Measurements from ENCODE around the gene TMEM151B. TPM values are rescaled to one million over a fixed set of nuclear protein-coding genes. Genes with fewer than 3 reads are reported as not detected.

TMEM151B gene
- under 1 TPM in 2 of 4 donors, not detected in 2; 0.27 to 0.57 TPM for total RNA-seq

DNA sequence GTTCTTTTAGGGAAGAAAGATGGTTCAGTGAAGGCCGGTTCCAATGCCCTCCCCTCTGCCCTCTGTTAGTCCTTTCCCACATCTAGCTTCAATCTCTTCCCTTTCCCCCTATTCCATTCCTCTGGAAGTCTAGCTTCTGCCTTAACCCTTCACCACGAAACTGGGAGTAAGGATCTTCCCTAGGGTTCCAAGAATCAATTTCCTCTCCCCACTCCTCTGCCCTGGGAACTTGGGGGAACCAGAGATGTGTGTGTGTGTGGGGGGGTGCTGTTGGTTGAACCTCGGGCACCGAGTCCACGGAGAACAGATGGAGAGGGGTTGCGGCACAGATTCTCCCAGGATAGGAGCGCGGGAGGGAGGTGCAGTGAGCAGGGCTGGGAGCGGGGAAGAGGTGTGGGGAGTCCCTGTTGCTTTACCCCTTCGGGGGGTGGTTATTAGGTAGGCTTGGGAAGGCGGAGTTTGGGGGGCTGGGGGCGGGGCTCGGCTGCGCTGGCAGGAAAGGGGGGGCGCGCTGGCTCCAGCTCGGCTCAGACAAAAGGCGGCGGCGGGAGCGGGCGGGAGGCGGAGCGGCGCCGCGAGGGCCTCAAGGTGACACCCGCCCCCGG lies at the start of gene TMEM151B:
Gene TMEM151B, plus strand, starts transcription at position 530 of the 605 bp plus-strand sequence. CDS start 293 bp downstream, outside the sequence.
- no peaks in the 10 kb centered on the region for H3K9me3 ChIP-seq
- no peaks in the 10 kb centered on the region for H3K36me3 ChIP-seq
- H3K4me3 ChIP-seq: peak within 1 kb of the TSS; percentile 23 to 58 (median 49)
- no peak within 1 kb of the TSS for H3K27ac ChIP-seq
- DNase-seq: no peak
- H3K27me3 ChIP-seq: peaks cover 0 to 19% of the 10 kb centered on the region in 2 donors
- peaks cover 0 to 9% (median 0%) of the 10 kb centered on the region in 4 donors for H3K4me1 ChIP-seq
- no peak for TF ChIP-seq POLR2A (IDR thresholded peaks at IDR 0.05)
- TF ChIP-seq, protein P1, sequence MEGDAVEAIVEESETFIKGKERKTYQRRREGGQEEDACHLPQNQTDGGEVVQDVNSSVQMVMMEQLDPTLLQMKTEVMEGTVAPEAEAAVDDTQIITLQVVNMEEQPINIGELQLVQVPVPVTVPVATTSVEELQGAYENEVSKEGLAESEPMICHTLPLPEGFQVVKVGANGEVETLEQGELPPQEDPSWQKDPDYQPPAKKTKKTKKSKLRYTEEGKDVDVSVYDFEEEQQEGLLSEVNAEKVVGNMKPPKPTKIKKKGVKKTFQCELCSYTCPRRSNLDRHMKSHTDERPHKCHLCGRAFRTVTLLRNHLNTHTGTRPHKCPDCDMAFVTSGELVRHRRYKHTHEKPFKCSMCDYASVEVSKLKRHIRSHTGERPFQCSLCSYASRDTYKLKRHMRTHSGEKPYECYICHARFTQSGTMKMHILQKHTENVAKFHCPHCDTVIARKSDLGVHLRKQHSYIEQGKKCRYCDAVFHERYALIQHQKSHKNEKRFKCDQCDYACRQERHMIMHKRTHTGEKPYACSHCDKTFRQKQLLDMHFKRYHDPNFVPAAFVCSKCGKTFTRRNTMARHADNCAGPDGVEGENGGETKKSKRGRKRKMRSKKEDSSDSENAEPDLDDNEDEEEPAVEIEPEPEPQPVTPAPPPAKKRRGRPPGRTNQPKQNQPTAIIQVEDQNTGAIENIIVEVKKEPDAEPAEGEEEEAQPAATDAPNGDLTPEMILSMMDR (IDR thresholded peaks at IDR 0.05): no peak

DNA sequence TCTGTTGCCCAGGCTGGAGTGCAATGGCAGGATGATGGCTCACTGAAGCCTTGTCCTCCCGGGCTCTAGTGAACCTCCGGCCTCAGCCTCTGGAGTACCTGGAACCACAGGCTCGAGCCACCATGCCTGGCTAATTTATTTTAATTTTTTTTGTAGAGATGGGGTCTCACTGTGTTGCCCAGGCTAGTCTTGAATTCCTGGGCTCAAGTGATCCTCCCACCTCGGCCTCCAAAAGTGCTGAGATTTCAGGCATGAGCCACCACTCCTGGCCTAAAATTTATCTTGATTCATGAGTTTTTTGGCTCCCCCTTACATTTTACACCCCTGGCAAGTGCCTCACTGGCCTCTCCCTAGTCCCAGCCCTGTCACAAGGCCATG lies 49.3 kb upstream of the TMEM151B start:
- H3K9me3 ChIP-seq: no peaks in the 10 kb centered on the region
- H3K4me3 ChIP-seq: no peak overlapping the region
- peaks cover 0 to 80% (median 17%) of the 10 kb centered on the region in 4 donors for H3K4me1 ChIP-seq
- no peak for DNase-seq
- H3K36me3 ChIP-seq: no peaks in the 10 kb centered on the region
- no peaks in the 10 kb centered on the region for H3K27me3 ChIP-seq
- H3K27ac ChIP-seq: peak overlapping the region in 3 of 4 donors; percentile 60 to 72 (median 61)
- TF ChIP-seq, protein P1 (IDR thresholded peaks at IDR 0.05): no peak
- TF ChIP-seq POLR2A (IDR thresholded peaks at IDR 0.05): no peak

DNA sequence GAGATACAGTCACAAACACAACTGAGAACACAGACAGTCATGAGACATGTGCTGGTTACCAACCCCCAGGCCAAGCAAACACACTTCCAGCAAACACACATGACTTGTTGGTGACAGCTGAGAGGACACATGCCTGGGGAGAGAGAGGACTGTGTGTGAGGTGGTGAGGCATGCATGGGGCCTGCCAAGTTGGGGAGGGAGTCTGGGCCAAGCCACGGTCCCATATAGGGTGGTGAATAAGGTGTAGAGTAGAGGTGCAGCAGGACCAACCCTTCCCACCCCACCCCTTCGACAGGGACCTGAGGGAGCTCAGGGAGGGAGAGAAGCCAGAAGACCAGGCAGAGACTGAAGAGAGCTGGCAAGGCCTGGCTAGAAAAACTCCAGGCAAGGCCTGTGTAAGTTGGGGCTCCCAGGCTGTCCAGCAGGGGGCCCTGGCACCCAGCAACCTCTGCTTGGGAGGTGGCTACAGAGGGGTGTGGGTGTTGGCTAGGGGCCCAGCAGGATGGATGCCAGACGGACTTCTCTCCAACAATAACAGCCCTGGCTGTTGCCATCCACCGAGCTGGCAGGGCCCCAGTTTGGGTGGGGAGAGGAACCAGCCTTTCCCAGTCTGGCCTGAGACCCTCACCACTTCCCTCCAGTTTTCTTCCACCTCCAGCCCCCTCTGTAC lies 48.8 kb upstream of the TMEM151B start:
- TF ChIP-seq, protein P1 (IDR thresholded peaks at IDR 0.05): peak; percentile 55 to 94 (median 78)
- no peak for TF ChIP-seq POLR2A (IDR thresholded peaks at IDR 0.05)
- H3K27me3 ChIP-seq: no peaks in the 10 kb centered on the region
- peak overlapping the region; percentile 16 to 72 (median 60) for H3K27ac ChIP-seq
- no peaks in the 10 kb centered on the region for H3K9me3 ChIP-seq
- DNase-seq: peak; percentile 65 to 94 (median 93)
- H3K4me1 ChIP-seq: peaks cover 0 to 85% (median 17%) of the 10 kb centered on the region in 4 donors
- H3K4me3 ChIP-seq: peak overlapping the region in 1 of 4 donors; percentile 3
- H3K36me3 ChIP-seq: no peaks in the 10 kb centered on the region

DNA sequence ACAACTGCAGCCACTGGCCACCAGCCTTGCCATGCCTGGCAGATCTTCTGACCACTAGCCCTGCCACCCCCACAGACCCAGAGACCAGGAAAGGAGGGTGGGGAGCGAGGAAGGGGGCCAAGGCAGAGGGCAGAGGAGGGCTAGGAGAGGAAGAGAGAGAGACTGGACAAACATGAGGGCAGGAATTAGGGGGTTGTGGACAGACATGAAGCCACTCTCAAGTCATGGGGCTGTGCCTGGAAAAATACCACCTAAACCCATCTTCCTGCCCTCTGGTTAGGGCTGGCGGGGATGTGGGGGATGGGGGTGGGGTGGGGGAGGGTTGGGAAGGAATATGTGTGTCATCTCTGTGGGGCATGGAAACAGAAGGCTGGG lies 48.3 kb upstream of the TMEM151B start:
- Histone ChIP-seq H3K4me1 (peaks cover 0 to 86% (median 15%) of the 10 kb centered on the region in 4 donors), H3K36me3 (no peaks in the 10 kb centered on the region), H3K27ac (peak overlapping the region; percentile 16 to 72 (median 60)), H3K4me3 (peak overlapping the region in 1 of 4 donors; percentile 3), H3K9me3 (no peaks in the 10 kb centered on the region), H3K27me3 (no peaks in the 10 kb centered on the region)
- no peak for DNase-seq
- no peak for TF ChIP-seq POLR2A (IDR thresholded peaks at IDR 0.05)
- TF ChIP-seq, protein P1 (IDR thresholded peaks at IDR 0.05): no peak

DNA sequence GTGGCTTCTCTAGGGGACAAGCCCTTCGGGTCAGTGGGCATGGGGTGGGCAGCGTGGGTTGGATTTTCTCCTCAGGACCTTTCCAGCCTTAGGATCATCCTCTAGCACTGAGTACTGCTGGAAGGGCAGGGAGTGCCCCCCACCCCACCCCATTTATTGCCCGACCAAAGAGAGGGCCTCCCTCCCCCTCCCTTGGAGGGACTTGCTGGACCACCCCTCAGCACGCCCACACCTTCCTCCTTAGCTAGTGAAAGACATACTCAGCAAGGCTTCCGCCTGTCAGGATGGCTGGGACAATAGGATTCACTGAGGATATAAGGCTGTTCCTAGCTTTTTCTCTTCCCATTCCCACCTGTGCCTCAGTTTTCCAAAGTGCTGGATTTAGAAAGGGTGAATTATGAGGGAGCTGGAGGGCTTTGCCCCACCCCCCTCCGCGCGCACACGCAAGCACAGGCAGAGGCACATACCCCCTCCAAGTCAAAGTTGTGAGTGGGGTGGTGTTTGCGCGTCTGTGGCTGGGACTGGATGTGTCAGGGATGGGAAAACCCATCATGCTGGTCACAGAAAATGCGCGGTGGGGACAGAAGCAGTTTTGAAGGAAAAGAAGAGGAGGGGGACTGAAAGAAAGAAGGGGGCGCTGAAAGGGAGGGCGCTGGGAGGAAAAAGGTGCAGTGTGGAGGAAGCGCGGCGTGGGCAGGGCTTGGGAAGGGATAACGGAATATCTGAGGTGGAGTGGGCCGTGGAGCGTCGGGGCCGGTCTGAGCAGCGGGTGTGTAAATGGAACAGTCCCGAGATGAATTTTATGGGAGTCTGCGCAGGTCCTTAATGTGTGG lies 47.5 kb upstream of the TMEM151B start:
- Histone ChIP-seq H3K4me1 (peaks cover 0 to 84% (median 15%) of the 10 kb centered on the region in 4 donors), H3K36me3 (no peaks in the 10 kb centered on the region), H3K4me3 (peak overlapping the region; percentile 53 to 78 (median 67)), H3K27me3 (no peaks in the 10 kb centered on the region), H3K27ac (peak overlapping the region; percentile 49 to 72 (median 66)), H3K9me3 (no peaks in the 10 kb centered on the region)
- TF ChIP-seq POLR2A (IDR thresholded peaks at IDR 0.05): no peak
- TF ChIP-seq, protein P1 (IDR thresholded peaks at IDR 0.05): no peak
- no peak for DNase-seq
